Measurements from ENCODE around the gene ATP2B2. TPM values are rescaled to one million over a fixed set of nuclear protein-coding genes. Genes with fewer than 3 reads are reported as not detected.

ATP2B2 gene
- total RNA-seq, 3 donors from 2014 or later, result 0.09 to 0.70 (median 0.12) TPM

GRCh38 chr3:10389339-10389738 lies 116.0 kb downstream of the ATP2B2 start:
- H3K36me3 ChIP-seq (ENCODE audit: low read depth), result no peaks in the 10 kb centered on the region
- peaks cover 6% of the 10 kb centered on the region for H3K9me3 ChIP-seq
- intact Hi-C loops (cut with DNase I, micrococcal nuclease), result no loop called here
- no peak for TF ChIP-seq CTCF (IDR thresholded peaks at IDR 0.05)
- no peaks in the 10 kb centered on the region for H3K4me1 ChIP-seq (ENCODE audit: low read depth)
- H3K4me3 ChIP-seq, result no peak overlapping the region
- ATAC-seq (no peak), DNase-seq (no peak)

GRCh38 chr3:10387881-10388609 lies 117.3 kb downstream of the ATP2B2 start:
- no peak for TF ChIP-seq CTCF (IDR thresholded peaks at IDR 0.05)
- intact Hi-C loops (cut with DNase I, micrococcal nuclease), result no loop called here
- ATAC-seq (no peak), DNase-seq (no peak)
- Histone ChIP-seq H3K36me3 (ENCODE audit: low read depth) (no peaks in the 10 kb centered on the region), H3K4me1 (ENCODE audit: low read depth) (no peaks in the 10 kb centered on the region), H3K4me3 (no peak overlapping the region), H3K9me3 (peaks cover 6% of the 10 kb centered on the region)

GRCh38 chr3:10386121-10386520 lies 119.3 kb downstream of the ATP2B2 start:
- no peak overlapping the region for H3K4me3 ChIP-seq
- H3K36me3 ChIP-seq (ENCODE audit: low read depth), result no peaks in the 10 kb centered on the region
- no peak for ATAC-seq
- intact Hi-C loops (cut with DNase I, micrococcal nuclease), result no loop called here
- no peak for TF ChIP-seq CTCF (IDR thresholded peaks at IDR 0.05)
- DNase-seq, result no peak
- no peaks in the 10 kb centered on the region for H3K4me1 ChIP-seq (ENCODE audit: low read depth)
- peaks cover 6% of the 10 kb centered on the region for H3K9me3 ChIP-seq

- no peaks in the 10 kb centered on the region for H3K36me3 ChIP-seq (ENCODE audit: low read depth)
- DNase-seq, result no peak
- intact Hi-C loops (cut with DNase I, micrococcal nuclease), result no loop called here
- no peak for TF ChIP-seq CTCF (IDR thresholded peaks at IDR 0.05)
- H3K4me1 ChIP-seq (ENCODE audit: low read depth), result no peaks in the 10 kb centered on the region
- no peak for ATAC-seq
- no peak overlapping the region for H3K4me3 ChIP-seq
- peaks cover 6% of the 10 kb centered on the region for H3K9me3 ChIP-seq
These were observed 120.6 kb downstream of the ATP2B2 start for GRCh38 chr3:10384541-10385360.

- no peak overlapping the region for H3K4me3 ChIP-seq
These were observed 121.5 kb downstream of the ATP2B2 start for GRCh38 chr3:10383850-10384248.

More at GRCh38 chr3:10383850-10384248, 121.5 kb downstream of the ATP2B2 start:
- H3K36me3 ChIP-seq (ENCODE audit: low read depth), result no peaks in the 10 kb centered on the region
- ATAC-seq (no peak), DNase-seq (no peak)
- TF ChIP-seq CTCF (IDR thresholded peaks at IDR 0.05), result no peak
- peaks cover 6% of the 10 kb centered on the region for H3K9me3 ChIP-seq
- intact Hi-C loops (cut with DNase I, micrococcal nuclease), result no loop called here
- H3K4me1 ChIP-seq (ENCODE audit: low read depth), result no peaks in the 10 kb centered on the region
